DND-41 (cell line): ENCODE data around the gene SLC39A11.

Experiments used
- ATAC-seq: fragments of 200-7000 bp; cut with Tn5 transposase; 3 replicates; pipeline ENCODE4 v1.9.1; 2021; ENCODE audit warnings: low read depth; ENCODE audit not compliant: insufficient read depth
- DNase-seq: peaks from one replicate; pipeline ENCODE4 v3.0.0-alpha.2; 2020
- H2AFZ ChIP-seq: 2 replicates; pipeline ENCODE4 v1.6.0; 2012; ENCODE audit warnings: low read depth, low read length
- H3K27ac ChIP-seq: 2 replicates; pipeline ENCODE4 v1.5.1; 2012; ENCODE audit warnings: low read length, inconsistent platforms
- H3K27me3 ChIP-seq: fragments of 200-600 bp; sonication (generic); 2 replicates; pipeline ENCODE4 v1.6.0; 2012; ENCODE audit warnings: low read length, mild to moderate bottlenecking, inconsistent platforms; ENCODE audit not compliant: insufficient read depth, poor library complexity
- H3K36me3 ChIP-seq: 2 replicates; pipeline ENCODE4 v1.5.1; 2012; ENCODE audit warnings: low read length, inconsistent platforms; ENCODE audit not compliant: insufficient read depth
- H3K4me1 ChIP-seq: 2 replicates; pipeline ENCODE4 v1.5.1; 2012; ENCODE audit warnings: mild to moderate bottlenecking, low read length; ENCODE audit not compliant: insufficient read depth
- H3K4me2 ChIP-seq: 2 replicates; pipeline ENCODE4 v1.6.0; 2012; ENCODE audit warnings: mild to moderate bottlenecking, moderate library complexity, low read length, inconsistent platforms; ENCODE audit not compliant: insufficient read depth
- H3K4me3 ChIP-seq, 2 experiments: fragments of 200-600 bp in 1 of 2; shearing (Covaris generic) in 1 of 2; 2 replicates each; pipeline ENCODE4 v1.5.1; 2012 to 2016; ENCODE audit warnings: inconsistent platforms in 2 of 2, low read length in 2 of 2, mild to moderate bottlenecking in 2 of 2, low read depth in 1 of 2, moderate library complexity in 1 of 2
- H3K79me2 ChIP-seq: 2 replicates; pipeline ENCODE4 v1.6.0; 2012; ENCODE audit warnings: low read length, inconsistent platforms; ENCODE audit not compliant: insufficient read depth
- H3K9ac ChIP-seq: 2 replicates; pipeline ENCODE4 v1.6.0; 2012; ENCODE audit warnings: low read depth, mild to moderate bottlenecking, inconsistent platforms, low read length, moderate library complexity
- H3K9me3 ChIP-seq: 2 replicates; pipeline ENCODE4 v1.5.1; 2012; ENCODE audit warnings: low read length, moderate library complexity, mild to moderate bottlenecking, inconsistent platforms; ENCODE audit not compliant: insufficient read depth, severe bottlenecking
- H4K20me1 ChIP-seq: 2 replicates; pipeline ENCODE4 v1.6.0; 2012; ENCODE audit warnings: low read length; ENCODE audit not compliant: insufficient read depth
- EZH2 ChIP-seq: IDR thresholded peaks from 3 replicates; pipeline ENCODE4 v1.6.1; 2012; ENCODE audit warnings: borderline replicate concordance, low read depth, mild to moderate bottlenecking, moderate library complexity, low read length, inconsistent platforms; ENCODE audit not compliant: severe bottlenecking
- TF ChIP-seq, protein P1 (sequence below): IDR thresholded peaks from 2 replicates; pipeline ENCODE4 v1.5.1; 2012; ENCODE audit warnings: borderline replicate concordance, low read length, moderate library complexity, mild to moderate bottlenecking; ENCODE audit not compliant: poor library complexity, severe bottlenecking; ENCODE audit errors: extremely low read depth

The SLC39A11 gene

DNA sequence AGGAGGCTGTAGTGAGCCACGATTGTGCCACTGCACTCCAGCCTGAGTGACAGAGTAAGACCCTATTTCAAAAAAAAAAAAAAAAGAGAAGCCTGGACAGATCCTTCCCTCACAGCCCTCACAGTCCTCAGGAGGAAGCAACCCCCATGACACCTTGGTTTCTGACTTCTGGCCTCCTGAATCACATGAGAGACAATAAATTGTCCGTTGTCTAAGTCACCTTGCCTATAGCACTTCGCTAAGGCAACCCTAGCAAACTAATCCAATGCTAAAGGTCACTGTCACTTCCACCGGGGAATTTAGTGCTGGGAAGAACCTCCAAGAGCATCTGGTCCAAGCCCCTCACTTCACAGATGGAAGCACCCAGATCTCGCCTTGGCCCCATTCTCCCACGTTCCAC lies 18.9 kb upstream of the SLC39A11 start:
- Histone ChIP-seq H2AFZ (no peak overlapping the region), H3K79me2 (no peaks in the 10 kb centered on the region), H3K4me3 (no peak overlapping the region), H4K20me1 (no peaks in the 10 kb centered on the region), H3K4me2 (no peak overlapping the region), H3K4me1 (no peaks in the 10 kb centered on the region), H3K9ac (no peak overlapping the region), H3K27me3 (no peaks in the 10 kb centered on the region), H3K36me3 (no peaks in the 10 kb centered on the region), H3K9me3 (no peaks in the 10 kb centered on the region), H3K27ac (no peak overlapping the region)
- no peak for DNase-seq
- TF ChIP-seq, protein P1, sequence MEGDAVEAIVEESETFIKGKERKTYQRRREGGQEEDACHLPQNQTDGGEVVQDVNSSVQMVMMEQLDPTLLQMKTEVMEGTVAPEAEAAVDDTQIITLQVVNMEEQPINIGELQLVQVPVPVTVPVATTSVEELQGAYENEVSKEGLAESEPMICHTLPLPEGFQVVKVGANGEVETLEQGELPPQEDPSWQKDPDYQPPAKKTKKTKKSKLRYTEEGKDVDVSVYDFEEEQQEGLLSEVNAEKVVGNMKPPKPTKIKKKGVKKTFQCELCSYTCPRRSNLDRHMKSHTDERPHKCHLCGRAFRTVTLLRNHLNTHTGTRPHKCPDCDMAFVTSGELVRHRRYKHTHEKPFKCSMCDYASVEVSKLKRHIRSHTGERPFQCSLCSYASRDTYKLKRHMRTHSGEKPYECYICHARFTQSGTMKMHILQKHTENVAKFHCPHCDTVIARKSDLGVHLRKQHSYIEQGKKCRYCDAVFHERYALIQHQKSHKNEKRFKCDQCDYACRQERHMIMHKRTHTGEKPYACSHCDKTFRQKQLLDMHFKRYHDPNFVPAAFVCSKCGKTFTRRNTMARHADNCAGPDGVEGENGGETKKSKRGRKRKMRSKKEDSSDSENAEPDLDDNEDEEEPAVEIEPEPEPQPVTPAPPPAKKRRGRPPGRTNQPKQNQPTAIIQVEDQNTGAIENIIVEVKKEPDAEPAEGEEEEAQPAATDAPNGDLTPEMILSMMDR: no peak
- no peak for TF ChIP-seq EZH2
- ATAC-seq: no peak

DNA sequence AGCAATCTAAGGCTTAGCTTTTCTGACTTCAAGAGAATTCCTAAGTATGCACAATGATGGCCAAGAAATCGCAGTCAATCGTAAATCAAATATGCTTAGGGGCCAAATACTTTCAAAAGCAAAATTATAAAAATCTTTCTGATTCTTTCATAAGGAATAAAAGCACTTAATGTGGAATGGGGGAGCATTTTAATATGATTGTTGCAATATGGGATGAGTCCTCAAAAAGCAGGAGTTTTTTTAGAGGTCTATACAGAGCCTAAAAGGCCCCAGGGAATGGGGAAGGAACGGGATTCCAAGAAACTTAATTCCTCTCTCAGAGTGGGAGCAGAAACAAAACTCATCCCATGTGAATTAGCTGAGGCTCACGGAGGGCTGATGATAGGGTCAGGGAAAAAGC lies 14.7 kb upstream of the SLC39A11 start:
- no peak overlapping the region for H3K4me3 ChIP-seq
- no peak for DNase-seq
- no peaks in the 10 kb centered on the region for H3K9me3 ChIP-seq
- no peaks in the 10 kb centered on the region for H3K27me3 ChIP-seq
- ATAC-seq: no peak
- TF ChIP-seq, protein P1: no peak
- TF ChIP-seq EZH2: no peak
- no peak overlapping the region for H3K27ac ChIP-seq
- H3K4me1 ChIP-seq: no peaks in the 10 kb centered on the region
- H3K36me3 ChIP-seq: no peaks in the 10 kb centered on the region
- H3K9ac ChIP-seq: no peak overlapping the region
- H3K4me2 ChIP-seq: no peak overlapping the region
- no peaks in the 10 kb centered on the region for H4K20me1 ChIP-seq
- no peaks in the 10 kb centered on the region for H3K79me2 ChIP-seq
- no peak overlapping the region for H2AFZ ChIP-seq

DNA sequence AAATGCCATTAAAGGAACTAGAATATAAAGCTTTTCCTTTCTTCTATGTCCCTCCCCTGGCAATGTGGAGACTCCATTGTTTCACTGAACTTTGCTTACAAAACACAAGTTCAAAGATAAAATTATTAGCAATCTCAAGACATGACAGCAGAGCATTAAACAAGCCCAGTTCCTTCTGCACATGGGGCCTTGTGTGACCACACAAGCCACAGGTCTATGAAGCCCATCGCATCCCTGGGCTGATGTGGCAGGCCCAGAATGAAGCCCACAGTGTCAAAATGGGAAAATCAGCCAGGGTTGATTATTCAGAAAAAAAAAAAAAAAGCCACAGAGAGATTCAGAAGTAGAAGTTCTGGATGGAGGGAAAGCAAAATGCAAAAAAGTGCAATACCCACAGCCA lies 12.9 kb upstream of the SLC39A11 start:
- Histone ChIP-seq H3K4me3 (no peak overlapping the region), H3K27me3 (no peaks in the 10 kb centered on the region), H3K27ac (no peak overlapping the region), H4K20me1 (no peaks in the 10 kb centered on the region), H3K36me3 (no peaks in the 10 kb centered on the region), H3K9me3 (no peaks in the 10 kb centered on the region), H3K4me2 (no peak overlapping the region), H2AFZ (no peak overlapping the region), H3K79me2 (no peaks in the 10 kb centered on the region), H3K9ac (no peak overlapping the region), H3K4me1 (no peaks in the 10 kb centered on the region)
- DNase-seq: no peak
- TF ChIP-seq, protein P1: no peak
- TF ChIP-seq EZH2: no peak
- ATAC-seq: no peak; the same call in 2 of the 3 replicates

- Histone ChIP-seq H3K27me3 (no peaks in the 10 kb centered on the region), H3K27ac (no peak overlapping the region), H3K4me2 (no peak overlapping the region), H3K9me3 (no peaks in the 10 kb centered on the region), H4K20me1 (no peaks in the 10 kb centered on the region; the same call in 1 of the 2 replicates), H3K79me2 (no peaks in the 10 kb centered on the region), H3K36me3 (no peaks in the 10 kb centered on the region), H3K9ac (no peak overlapping the region), H3K4me3 (no peak overlapping the region), H3K4me1 (no peaks in the 10 kb centered on the region), H2AFZ (no peak overlapping the region)
- no peak for ATAC-seq
- no peak for DNase-seq
- TF ChIP-seq, protein P1: no peak
- no peak for TF ChIP-seq EZH2
These were observed 12.0 kb upstream of the SLC39A11 start for GRCh38 chr17:73104450-73104849.
